Fibroblast of skin of abdomen (primary cell): ENCODE measurements around the gene TSPYL4.
A peak's percentile ranks its signal among the peaks of the same experiment; 100 is the strongest.

Experiments used
- DNase-seq: peaks from one replicate; pipeline ENCODE4 v3.0.0-alpha.2; 2013

The TSPYL4 gene

GRCh38 chr6:116221911-116222310 lies 32.0 kb downstream of the TSPYL4 start:
- DNase-seq = peak; percentile 53

- peak; percentile 61 for DNase-seq
Observed at GRCh38 chr6:116221067-116221466, 32.8 kb downstream of the TSPYL4 start.

- no peak for DNase-seq
Observed at GRCh38 chr6:116218866-116219265, 35.0 kb downstream of the TSPYL4 start.

GRCh38 chr6:116218172-116218633 lies 35.7 kb downstream of the TSPYL4 start:
- DNase-seq = peak; percentile 16

GRCh38 chr6:116217069-116217468 lies 36.8 kb downstream of the TSPYL4 start:
- DNase-seq = peak; percentile 57

GRCh38 chr6:116215414-116215813 lies 38.5 kb downstream of the TSPYL4 start:
- peak; percentile 20 for DNase-seq

- DNase-seq = no peak
Observed at GRCh38 chr6:116214681-116215080, 39.2 kb downstream of the TSPYL4 start.

- peak; percentile 68 for DNase-seq
Observed at GRCh38 chr6:116210750-116211425, 43.0 kb downstream of the TSPYL4 start.

- no peak for DNase-seq
Observed at GRCh38 chr6:116210316-116210715, 43.6 kb downstream of the TSPYL4 start.

- no peak for DNase-seq
Observed at GRCh38 chr6:116208056-116208785, 45.7 kb downstream of the TSPYL4 start.

GRCh38 chr6:116206231-116206903 lies 47.5 kb downstream of the TSPYL4 start:
- DNase-seq = peak; percentile 68

- DNase-seq = peak; percentile 28
Observed at GRCh38 chr6:116205281-116205680, 48.6 kb downstream of the TSPYL4 start.

GRCh38 chr6:116201538-116201937 lies 52.3 kb downstream of the TSPYL4 start:
- DNase-seq = no peak

- no peak for DNase-seq
Observed at GRCh38 chr6:116200619-116201249, 53.1 kb downstream of the TSPYL4 start.
